GM18873 (cell line): Measurements from ENCODE around the gene NFXL1.
"Not testable (repeated sequence)": the region's sequence is repeated elsewhere in the genome, so short reads cannot be mapped to it uniquely, and the experiment has no call there.

Experiments used
- ATAC-seq: cut with Tn5 transposase; IDR thresholded peaks from one replicate; pipeline ENCODE4 v1.9.1; 2021; ENCODE audit warnings: mild to moderate bottlenecking, moderate library complexity, moderate number of reproducible peaks; ENCODE audit not compliant: unreplicated experiment, low FRiP score

Gene NFXL1

DNA sequence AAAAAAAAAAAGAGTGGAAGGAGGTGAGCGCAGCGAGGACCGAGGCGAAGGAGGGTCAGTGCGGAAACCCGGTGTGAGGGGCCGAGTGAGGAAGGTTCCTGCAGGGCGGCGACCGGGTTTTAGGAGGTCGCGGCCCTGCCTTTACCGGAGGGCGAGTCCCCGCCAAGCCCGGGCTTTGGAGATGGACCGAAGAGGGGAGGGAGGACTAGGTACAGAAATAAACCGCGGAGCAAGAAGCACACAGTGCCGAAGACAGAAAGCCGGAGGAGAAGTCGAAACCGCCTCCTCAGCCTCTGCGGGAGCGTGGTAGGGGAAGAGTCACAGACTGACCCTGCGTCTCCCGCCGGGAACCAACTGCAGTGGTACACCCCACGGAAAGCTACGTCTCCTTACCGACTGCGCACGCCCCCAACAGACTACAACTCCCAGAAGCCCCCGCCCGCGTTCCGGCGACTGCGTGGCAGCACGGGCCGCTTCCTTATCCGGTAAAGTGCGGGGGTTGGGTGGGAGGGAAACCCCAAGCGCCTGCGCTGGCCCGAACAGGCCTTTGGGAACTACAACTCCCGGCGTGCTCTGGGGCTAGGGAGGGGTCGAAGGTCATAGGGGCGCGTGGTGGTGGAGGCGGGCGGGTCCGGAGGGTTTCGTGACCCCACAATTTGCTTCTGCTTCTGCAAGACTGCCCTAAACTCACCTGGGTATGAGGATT lies at the start of gene NFXL1:
Gene NFXL1 (minus strand): TSS at position 364 of the 706 bp plus-strand sequence. CDS start 380 bp downstream, outside the sequence.
- ATAC-seq: peak; percentile 97

DNA sequence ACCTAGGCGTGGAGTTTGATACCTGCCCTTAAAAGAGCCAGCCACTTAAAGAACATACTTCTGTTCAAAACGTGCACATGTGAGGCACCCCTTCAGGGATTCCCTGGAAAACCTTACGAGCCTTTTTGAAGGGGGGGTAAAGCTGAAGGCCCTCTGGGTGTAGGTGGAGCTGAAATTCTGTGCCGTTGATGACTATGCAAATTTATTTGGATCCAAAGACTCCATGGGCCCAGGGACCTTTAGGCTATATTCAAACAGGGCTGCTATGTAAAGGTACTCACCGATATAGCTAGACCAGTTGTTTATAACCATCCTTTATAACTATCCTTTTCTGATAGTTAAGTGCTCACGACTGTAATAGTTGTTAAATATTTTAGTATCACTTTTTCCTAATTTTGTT lies 40.3 kb upstream of the NFXL1 start:
- no peak for ATAC-seq

DNA sequence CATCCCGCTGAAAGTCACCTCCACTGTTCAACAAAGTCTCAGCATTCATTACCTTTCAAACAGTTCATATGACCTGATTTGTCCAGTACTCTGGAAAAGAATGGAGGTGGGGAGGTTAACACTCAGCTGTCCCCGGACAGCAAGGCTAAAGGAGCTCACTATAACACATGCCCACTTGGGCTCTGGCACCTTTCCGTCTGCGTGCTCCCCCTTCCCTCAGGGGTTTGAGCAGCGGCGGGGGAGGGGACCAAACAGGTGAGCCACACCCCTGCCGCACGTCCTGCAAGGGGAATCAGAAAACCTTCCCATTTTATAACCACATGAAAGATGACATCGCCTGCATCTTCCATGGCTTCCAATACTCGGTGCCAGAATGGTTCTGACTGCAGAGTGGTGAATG lies 39.9 kb upstream of the NFXL1 start:
- ATAC-seq: no peak

DNA sequence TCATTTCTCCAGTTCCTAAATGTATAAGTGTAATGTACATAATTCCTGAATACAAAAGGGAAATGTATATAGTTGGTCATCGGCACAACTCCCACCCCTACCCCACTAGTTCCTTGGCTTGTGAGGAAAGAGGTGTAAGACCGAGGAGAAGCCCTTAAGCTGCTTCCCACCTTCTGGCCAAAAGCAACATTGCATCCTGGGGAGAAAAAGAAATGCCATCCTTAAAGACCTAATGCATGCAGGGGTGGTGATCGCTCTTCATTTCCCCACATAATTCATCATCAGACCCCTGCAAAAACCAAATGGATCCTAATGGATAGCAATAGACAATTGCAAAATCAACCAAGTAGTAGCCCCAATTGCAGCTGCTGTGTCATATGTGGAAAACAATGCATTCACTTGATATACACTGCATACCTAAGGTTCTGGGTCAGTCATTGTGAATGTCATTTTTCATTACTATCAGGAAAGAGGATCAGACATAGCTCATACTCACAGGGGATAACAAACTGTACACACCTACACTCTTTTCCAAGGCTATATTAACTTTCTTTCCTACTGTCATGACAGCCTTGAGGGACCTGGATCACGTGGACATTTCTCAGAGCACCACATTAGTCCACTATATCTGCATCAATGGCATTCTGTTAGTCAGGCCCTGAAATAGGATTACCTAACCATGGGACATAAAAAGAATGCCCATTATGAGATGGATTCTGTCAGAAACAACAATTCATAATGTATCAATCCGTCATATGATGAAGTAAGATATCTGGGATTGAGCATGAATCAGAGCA lies 31.7 kb upstream of the NFXL1 start:
- no peak for ATAC-seq

DNA sequence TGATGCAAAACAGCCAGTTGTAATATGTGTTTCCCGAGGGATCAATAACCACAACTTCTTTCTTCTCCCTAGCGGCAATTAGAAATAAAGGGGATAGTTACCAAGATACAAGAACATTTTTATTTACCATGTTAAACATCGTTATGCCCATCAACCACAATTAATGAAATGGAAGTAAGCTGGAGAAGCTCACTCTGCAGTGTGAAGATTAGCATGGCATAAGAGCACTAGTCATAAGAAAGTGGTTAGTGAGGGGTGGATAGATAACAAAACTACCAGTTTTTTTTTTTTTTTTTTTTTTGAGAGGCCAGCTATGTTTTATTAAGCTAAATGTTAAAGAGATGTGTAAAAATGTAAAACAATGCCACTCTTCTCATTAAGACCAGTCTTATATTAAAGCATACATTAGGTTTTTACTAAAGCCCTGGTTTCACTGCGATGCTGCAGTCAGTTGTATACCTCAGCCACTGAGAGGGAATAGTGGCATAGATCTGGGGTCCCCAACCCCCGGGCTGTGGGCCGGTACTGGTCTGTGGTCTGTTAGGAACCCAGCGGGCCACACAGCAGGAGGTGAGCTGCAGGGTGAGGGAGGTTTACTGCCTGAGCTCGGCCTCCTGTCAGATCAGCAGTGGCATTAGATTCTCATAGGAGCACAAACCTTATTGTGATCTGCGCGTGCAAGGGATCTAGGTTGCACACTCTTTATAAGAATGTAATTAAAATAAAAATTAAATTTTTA lies 27.9 kb upstream of the NFXL1 start:
- no peak for ATAC-seq

DNA sequence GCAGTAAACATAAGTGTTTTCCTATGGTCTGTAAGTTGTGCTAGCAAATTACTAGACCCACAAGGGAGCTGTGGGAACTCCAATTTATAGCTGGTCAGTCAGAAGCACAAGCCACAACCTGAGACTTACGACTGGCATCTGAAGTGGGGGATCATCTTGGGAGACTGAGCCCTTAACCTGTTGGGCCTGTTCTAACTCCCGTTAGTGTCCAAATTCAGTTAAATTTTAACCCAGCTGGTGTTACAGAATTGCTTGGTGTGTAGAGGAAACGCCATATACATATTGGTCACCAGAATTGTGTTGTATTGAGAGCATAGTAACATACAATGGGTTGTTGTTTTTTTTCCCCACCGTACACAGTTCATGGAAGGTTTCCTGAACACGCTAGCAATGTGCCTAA lies 25.1 kb upstream of the NFXL1 start:
- ATAC-seq: no peak

DNA sequence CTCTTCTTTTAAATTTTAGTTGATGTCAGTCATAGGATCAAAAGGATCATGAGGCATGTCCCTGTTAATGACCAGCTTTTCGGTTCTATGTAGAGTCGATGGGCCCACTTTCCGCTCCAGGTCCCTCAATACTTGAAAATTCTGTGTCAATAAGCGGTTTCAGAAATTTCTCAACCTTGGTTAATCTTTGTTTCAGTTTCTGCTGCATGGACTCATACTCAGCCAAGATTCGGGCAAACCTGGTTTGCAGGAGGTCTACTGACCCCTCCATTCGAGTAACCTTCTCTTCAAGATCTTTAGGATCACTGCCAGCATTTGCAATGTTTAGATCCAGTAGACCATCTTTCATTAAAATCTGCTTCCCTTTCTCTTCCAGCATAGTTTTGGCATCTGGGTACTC lies 22.0 kb upstream of the NFXL1 start:
- ATAC-seq: no peak

DNA sequence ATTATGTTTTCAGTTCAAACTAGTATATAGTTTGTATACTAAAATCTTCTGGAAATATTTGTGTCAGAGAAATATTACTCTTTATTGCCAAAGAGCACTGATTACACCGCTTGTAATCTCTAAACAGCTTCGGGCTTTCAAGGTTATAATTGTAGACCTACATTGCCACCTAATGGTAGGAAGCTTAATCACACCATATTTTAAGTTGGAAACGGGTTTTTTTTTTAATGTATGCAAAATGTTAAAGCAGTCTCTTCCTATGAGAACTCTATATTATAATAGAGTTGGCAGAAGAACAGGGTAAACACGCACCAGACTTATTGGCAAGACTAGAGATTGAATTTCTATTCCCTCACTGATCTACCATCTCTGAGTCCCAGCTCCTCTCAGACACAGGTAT lies 19.5 kb upstream of the NFXL1 start:
- ATAC-seq: peak; percentile 59

DNA sequence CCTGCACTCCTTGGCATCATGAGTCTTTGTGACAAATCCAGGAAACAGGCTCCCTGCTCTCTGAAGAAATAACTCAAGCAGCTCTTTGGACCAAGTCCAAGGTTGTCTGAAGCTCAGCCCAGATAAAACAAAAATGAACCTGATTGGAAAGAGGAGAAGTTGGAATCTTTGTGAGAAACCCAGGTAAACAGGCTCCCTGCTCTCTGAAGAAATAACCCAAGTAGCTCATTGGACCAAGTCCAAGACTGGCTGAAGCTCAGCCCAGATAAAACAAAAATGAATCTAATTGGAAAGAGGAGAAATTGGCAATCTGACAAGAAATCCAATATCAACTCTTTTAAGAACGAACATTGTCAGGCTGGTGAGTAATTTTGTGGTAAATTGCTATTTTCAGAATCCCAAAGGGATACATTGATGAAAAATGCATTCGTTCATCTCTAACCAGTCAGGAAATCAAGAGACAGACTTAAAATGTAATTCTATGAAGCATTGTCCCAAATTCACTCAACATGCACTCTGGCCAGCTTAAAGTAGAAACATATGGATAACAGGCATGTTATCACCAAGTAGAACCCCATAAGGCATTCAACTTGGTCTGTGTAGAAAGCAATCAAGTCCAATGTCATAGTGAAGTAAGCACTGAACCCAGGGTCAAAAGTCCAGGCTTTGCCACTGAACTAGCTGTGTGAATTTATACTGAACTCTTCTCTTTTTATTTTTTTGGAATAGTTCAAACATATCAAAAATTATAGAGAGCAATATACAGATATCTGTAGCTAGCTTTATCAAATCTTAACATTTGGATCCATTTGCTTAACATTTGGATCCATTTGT lies 16.8 kb upstream of the NFXL1 start:
- ATAC-seq: no peak

DNA sequence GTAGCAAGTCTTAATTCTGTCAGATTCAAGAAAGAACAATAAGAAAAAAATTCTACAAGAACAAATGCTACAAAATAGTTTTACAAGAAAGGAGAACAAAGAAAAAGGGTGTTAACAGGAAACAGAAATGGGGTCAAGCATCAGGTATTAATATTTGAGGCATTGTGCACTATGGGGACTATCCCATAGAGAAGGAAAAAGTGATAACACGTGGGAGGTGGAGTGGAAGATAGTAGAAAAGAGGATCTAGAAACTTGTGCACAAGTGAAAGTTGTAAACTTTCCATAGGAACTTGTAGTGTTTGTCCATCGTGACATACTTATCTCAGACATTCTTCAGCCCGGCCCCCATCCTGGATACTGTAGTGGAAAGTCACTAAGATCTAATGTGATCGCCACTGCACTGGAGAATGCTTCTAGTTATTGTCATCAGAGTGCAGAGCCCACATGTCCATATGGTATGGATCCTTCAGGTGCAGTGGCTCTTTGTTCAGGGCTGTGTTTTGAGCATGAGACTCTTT lies 15.4 kb upstream of the NFXL1 start:
- no peak for ATAC-seq

DNA sequence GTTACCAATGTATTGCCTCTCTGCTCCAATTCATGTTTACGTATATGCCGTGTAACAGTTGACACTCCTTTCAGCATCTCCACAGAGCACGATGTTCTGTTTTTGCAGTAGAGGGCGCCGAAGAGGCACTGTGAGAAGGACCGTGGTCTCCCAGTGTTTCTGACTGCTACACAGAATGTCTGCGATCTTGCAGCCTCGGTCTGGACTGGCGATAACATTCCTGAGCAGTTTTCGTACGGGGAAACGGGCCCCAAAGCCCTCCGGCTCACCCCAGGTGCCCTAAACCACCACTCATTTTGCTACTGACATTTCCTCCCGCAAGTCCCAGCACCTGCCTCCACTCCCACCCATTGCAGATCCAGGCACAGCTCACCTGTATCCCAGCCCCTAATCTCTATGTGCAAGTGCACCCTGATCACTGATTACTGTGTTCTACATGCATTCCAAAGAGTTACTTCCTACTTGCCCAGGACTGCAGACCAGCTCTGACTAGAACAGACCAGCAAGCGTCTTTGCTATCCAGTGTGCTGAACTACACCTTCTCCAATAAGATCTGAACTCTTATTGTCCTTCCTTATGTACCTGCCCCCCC lies 12.4 kb upstream of the NFXL1 start:
- peak; percentile 87 for ATAC-seq

DNA sequence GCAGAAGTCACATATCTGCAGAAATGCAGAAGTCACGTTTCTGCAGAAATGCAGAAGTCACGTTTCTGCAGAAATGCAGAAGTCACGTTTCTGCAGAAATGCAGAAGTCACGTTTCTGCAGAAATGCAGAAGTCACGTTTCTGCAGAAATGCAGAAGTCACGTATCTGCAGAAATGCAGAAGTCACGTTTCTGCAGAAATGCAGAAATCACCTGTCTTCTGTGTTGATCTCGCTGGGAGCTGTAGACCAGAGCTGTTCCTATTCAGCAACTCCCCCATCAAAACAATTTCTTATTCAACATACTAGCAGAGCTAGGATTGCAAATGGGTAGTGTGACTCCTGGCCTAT lies 8.9 kb upstream of the NFXL1 start:
- not testable (repeated sequence) for ATAC-seq

DNA sequence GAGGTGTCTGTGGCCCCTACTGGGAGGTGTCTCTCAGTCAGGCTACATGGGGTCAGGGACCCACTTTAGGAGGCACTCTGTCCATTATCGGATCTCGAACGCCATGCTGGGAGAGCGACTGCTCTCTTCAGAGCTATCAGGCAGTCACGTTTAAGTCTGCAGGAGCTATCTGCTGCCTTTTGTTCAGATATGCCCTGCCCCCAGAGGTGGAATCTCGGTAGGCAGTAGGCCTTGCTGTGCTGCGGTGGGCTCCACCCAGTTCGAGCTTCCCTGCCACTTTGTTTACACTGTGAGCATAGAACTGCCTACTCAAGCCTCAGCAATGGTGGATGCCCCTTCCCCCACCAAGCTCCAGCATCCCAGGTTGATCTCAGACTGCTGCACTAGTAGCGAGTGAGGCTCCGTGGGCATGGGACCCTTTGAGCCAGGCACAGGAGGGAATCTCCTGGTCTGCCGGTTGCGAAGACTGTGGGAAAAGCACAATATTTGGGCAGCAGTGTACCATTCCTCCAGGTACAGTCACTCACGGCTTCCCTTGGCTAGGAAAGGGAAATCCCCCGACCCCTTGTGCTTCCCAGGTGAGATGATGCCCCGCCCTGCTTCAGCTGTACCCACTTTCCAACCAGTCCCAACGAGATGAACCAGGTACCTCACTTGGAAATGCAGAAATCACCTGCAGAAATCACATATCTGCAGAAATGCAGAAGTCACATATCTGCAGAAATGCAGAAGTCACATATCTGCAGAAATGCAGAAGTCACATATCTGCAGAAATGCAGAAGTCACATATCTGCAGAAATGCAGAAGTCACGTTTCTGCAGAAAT lies 8.3 kb upstream of the NFXL1 start:
- not testable (repeated sequence) for ATAC-seq

DNA sequence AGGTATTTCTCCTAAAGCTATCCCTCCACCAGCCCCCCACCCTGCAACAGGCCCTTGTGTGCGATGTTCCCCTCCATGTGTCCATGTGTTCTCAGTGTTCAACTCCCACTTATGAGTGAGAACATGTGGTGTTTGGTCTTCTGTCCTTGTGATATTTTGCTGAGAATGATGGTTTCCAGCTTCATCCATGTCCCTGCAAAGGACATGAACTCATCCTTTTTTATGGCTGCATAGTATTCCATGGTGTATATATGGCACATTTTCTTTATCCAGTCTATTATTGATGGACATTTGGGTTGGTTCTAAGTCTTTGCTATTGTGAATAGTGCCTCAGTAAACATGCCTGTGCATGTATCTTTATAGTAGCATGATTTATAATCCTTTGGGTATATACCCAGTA lies 2.8 kb upstream of the NFXL1 start:
- not testable (repeated sequence) for ATAC-seq

DNA sequence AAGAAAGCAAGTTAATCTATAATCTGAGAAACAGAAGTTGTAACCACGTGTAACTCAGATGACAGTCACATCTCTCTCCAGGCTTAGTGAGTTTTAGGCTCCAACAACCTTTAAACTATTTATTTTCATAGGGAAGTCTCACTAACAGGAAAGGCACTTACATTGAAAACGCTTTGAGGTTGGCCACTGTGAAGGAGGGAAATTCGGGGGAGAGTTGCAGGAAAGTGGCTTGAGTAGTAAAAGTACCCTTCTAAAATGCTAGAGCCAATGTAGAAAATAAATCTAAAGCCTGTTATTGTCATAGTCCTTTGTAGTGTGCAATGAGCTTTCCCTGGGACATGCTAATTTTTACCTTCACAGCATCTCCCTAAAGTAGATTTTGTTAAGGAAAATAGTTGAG lies 995 bp upstream of the NFXL1 start:
- ATAC-seq: no peak

DNA sequence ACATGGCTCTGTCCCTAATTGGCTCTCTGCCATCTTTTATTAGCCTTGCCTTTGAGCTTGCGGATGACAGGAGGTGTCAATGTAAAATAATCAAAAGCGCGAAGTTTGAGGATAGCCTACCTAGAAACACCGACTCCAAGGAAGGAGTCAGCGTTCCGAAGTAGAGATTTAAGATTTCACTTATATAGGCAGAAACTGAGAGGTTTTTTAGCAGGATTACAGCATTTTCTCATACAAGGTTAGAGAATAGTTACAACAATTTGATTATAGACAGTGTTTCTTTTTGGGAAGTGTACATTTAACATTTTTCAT lies 499 bp upstream of the NFXL1 start:
- ATAC-seq: no peak

DNA sequence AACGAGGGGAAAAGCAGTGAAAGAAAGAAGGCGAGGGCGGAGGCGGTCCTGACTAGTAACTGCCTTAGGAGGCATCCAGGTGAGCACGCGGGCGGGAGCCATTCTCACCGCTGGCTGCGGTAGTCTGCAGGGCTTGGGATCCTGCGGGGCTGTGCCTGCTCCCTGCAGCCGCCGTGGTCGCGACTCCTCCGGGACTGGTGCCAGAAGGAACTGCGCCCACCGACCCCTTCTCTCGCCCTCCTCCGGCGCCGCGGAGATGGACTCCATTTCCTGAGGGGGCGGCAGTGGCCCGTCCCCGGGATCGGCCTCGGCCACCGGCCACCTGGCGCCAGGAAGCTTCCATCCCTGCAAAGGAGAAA lies 543 bp downstream of the NFXL1 start:
- peak; percentile 10 for ATAC-seq

DNA sequence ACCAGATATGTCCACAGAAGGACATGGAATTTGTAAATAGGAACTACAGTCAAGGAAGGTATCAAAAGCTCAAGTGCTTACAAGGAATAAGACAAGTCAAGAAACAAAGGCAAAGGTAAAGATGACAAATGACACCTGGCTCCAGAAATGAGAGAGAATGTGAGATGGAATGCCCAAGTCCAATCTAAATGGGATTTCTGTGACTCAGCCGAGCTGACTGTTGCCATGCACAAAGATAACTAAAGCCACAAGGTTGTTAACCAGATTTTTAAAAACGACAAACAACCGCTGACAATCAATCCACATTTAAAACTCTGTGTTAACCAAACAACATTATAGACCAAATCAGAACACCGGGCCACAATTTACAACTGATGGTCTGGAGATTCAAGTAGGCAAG lies 1.1 kb downstream of the NFXL1 start:
- ATAC-seq: no peak

DNA sequence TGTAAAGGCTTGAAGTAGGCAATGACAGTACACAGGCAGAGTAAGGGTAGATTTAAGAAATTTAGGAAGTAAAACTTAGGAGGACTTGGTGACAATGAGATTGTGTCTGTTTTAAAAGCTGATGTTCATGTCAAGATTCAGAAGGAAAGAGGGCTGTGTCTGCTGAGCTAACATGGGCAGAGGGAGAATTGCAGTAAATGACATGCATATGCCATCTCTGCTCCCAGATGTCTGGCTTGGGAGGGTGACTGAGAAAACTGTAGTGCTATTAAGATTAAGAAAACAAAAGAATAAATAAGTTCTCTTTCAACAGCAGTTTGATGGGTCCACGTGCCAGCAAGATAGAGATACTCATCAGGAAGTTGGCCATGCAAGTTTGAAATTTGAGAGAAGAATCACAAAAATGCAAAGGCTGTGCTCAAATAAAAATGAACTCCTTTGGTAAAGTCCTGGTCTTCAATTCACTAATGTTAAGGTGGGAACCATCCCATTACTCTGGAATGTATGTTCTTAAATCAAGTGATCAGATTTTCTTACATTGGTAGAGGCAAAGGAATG lies 7.2 kb downstream of the NFXL1 start:
- ATAC-seq: no peak
